ENCODE measurements around the gene OAF. TPM values are rescaled to one million over a fixed set of nuclear protein-coding genes. Genes with fewer than 3 reads are reported as not detected.

Gene OAF
- total RNA-seq, 1 donor from 2014 or later, result 30.0 TPM

- intact Hi-C loops (cut with DNase I), result loop anchor here (5.0 kb wide), 1 partner anchor 36 kb away; no protein-coding TSS in a partner anchor
- no peak for DNase-seq
- ATAC-seq (ENCODE audit: poor library complexity), result no peak
These were observed 29.4 kb upstream of the OAF start for GRCh38 chr11:120181376-120181975.

- ATAC-seq (ENCODE audit: poor library complexity) (no peak), DNase-seq (no peak)
- intact Hi-C loops (cut with DNase I), result loop anchor here (5.0 kb wide), 1 partner anchor 35 kb away; no protein-coding TSS in a partner anchor
These were observed 28.5 kb upstream of the OAF start for GRCh38 chr11:120182372-120182771.

GRCh38 chr11:120182790-120183491, 27.9 kb upstream of the OAF start:
- ATAC-seq (ENCODE audit: poor library complexity), result no peak
- DNase-seq, result peak; percentile 75
- intact Hi-C loops (cut with DNase I), result loop anchor here (5.0 kb wide), 1 partner anchor 34 kb away; no protein-coding TSS in a partner anchor

- no peak for DNase-seq
- intact Hi-C loops (cut with DNase I), result loop anchor here (5.0 kb wide), 1 partner anchor 34 kb away; no protein-coding TSS in a partner anchor
These were observed 27.1 kb upstream of the OAF start for GRCh38 chr11:120183701-120184141.

GRCh38 chr11:120184371-120184945, 26.4 kb upstream of the OAF start:
- intact Hi-C loops (cut with DNase I), result loop anchor here (5.0 kb wide), 1 partner anchor 33 kb away; no protein-coding TSS in a partner anchor
- ATAC-seq (ENCODE audit: poor library complexity), result peak; percentile 61
- peak; percentile 80 for DNase-seq

More at GRCh38 chr11:120183701-120184141, 27.1 kb upstream of the OAF start:
- no peak for ATAC-seq (ENCODE audit: poor library complexity)

GRCh38 chr11:120184946-120185705, 25.7 kb upstream of the OAF start:
- peak; percentile 77 for ATAC-seq (ENCODE audit: poor library complexity)
- intact Hi-C loops (cut with DNase I), result loop anchor here (5.0 kb wide), 1 partner anchor 32 kb away; no protein-coding TSS in a partner anchor
- peak; percentile 84 for DNase-seq

GRCh38 chr11:120185706-120186455, 25.0 kb upstream of the OAF start:
- ATAC-seq (ENCODE audit: poor library complexity) (peak; percentile 18), DNase-seq (no peak)

GRCh38 chr11:120186456-120186773, 24.4 kb upstream of the OAF start:
- intact Hi-C loops (cut with DNase I), result no loop called here
- DNase-seq (no peak), ATAC-seq (ENCODE audit: poor library complexity) (no peak)

More at GRCh38 chr11:120185706-120186455, 25.0 kb upstream of the OAF start:
- intact Hi-C loops (cut with DNase I), result no loop called here

GRCh38 chr11:120186774-120187591, 23.8 kb upstream of the OAF start:
- intact Hi-C loops (cut with DNase I), result no loop called here
- ATAC-seq (ENCODE audit: poor library complexity) (peak; percentile 19), DNase-seq (no peak)

GRCh38 chr11:120188371-120188770, 22.5 kb upstream of the OAF start:
- intact Hi-C loops (cut with DNase I), result no loop called here
- DNase-seq (no peak), ATAC-seq (ENCODE audit: poor library complexity) (no peak)

- ATAC-seq (ENCODE audit: poor library complexity) (no peak), DNase-seq (no peak)
- intact Hi-C loops (cut with DNase I), result no loop called here
These were observed 21.9 kb upstream of the OAF start for GRCh38 chr11:120188811-120189455.

GRCh38 chr11:120191058-120191457, 19.8 kb upstream of the OAF start:
- DNase-seq (no peak), ATAC-seq (ENCODE audit: poor library complexity) (no peak)
- intact Hi-C loops (cut with DNase I), result no loop called here

GRCh38 chr11:120192831-120193625, 17.8 kb upstream of the OAF start:
- peak; percentile 21 for DNase-seq
- ATAC-seq (ENCODE audit: poor library complexity), result no peak
- intact Hi-C loops (cut with DNase I), result no loop called here

GRCh38 chr11:120194166-120194565, 16.7 kb upstream of the OAF start:
- DNase-seq, result no peak
- intact Hi-C loops (cut with DNase I), result no loop called here
- ATAC-seq (ENCODE audit: poor library complexity), result no peak

GRCh38 chr11:120195601-120196320, 15.1 kb upstream of the OAF start:
- intact Hi-C loops (cut with DNase I), result no loop called here
- DNase-seq, result no peak
- no peak for ATAC-seq (ENCODE audit: poor library complexity)

- intact Hi-C loops (cut with DNase I), result no loop called here
- ATAC-seq (ENCODE audit: poor library complexity) (no peak), DNase-seq (no peak)
These were observed 14.0 kb upstream of the OAF start for GRCh38 chr11:120196826-120197225.

Measured in Right ventricle myocardium superior (tissue), 1 donor.